Naive thymus-derived CD8-positive, alpha-beta T cell (primary cell): ENCODE data around the gene TAS2R41. TPM values are rescaled to one million over a fixed set of nuclear protein-coding genes. Genes with fewer than 3 reads are reported as not detected.
A peak's percentile ranks its signal among the peaks of the same experiment; 100 is the strongest.
"Not testable (repeated sequence)": the region's sequence is repeated elsewhere in the genome, so short reads cannot be mapped to it uniquely, and the experiment has no call there.

Experiments used
- ATAC-seq, 2 donors: fragments of 150-1000 bp; cut with Tn5 transposase in 1 of 2; sonication (Bioruptor Pico), chemical (Tn5 transposase) in 1 of 2; 1 replicate in 1 of 2; 2 replicates in 1 of 2; pipeline ENCODE4 v1.10.0; 2021; ENCODE audit warnings: mild to moderate bottlenecking in 2 of 2, moderate library complexity in 2 of 2
- POLR2A ChIA-PET: fragments of 350-600 bp; sonication (Branson Sonifier 250); formaldehyde crosslinking; loops from one replicate; lab custom pipeline; 2021; ENCODE audit warnings: antibody characterized with exemption; lab: Charles Lee
- DNase-seq, 10 donors: peaks; one replicate each; pipeline versions ENCODE4 v3.0.0 to v3.0.0-alpha.2; 2020 to 2022
- H3K27ac Mint-ChIP-seq, 10 donors: one replicate each; pipeline ENCODE4 v1.8.0; 2020 to 2022; ENCODE audit warnings: mild to moderate bottlenecking in 10 of 10, mixed read lengths in 10 of 10, moderate library complexity in 4 of 10, inconsistent platforms in 1 of 10
- H3K27me3 Mint-ChIP-seq, 5 donors: one replicate each; pipeline ENCODE4 v1.8.0; 2021 to 2022; ENCODE audit warnings: mixed read lengths in 5 of 5
- H3K36me3 Mint-ChIP-seq, 3 donors: one replicate each; pipeline ENCODE4 v1.8.0; 2020 to 2022; ENCODE audit warnings: mixed read lengths in 3 of 3, mild to moderate bottlenecking in 2 of 3, inconsistent platforms in 1 of 3
- H3K4me1 Mint-ChIP-seq, 4 donors: one replicate each; pipeline ENCODE4 v1.8.0; 2021 to 2022; ENCODE audit warnings: mixed read lengths in 4 of 4
- H3K4me3 Mint-ChIP-seq, 10 donors: one replicate each; pipeline ENCODE4 v1.8.0; 2020 to 2022; ENCODE audit warnings: mild to moderate bottlenecking in 10 of 10, mixed read lengths in 10 of 10, moderate library complexity in 6 of 10, inconsistent platforms in 1 of 10
- H3K9me3 Mint-ChIP-seq, 9 donors: one replicate each; pipeline ENCODE4 v1.8.0; 2020 to 2022; ENCODE audit warnings: mixed read lengths in 9 of 9, mild to moderate bottlenecking in 3 of 9, inconsistent platforms in 1 of 9, moderate library complexity in 1 of 9
- polyA plus RNA-seq, 3 donors: library from polyadenylated mRNA; unstranded; fragments of 300-500 nt; fragmentation: Illumina TruSeq; gene quantifications; one replicate each; pipeline ENCODE4 v1.2.3, GENCODE V29; 2021
- total RNA-seq, 8 experiments: library from RNA in 2 of 8; stranded (reverse) in 2 of 8; gene quantifications; one replicate each; pipeline ENCODE4 v1.2.3 and lab custom pipeline; 2021 to 2026

TAS2R41 gene
- total and polyA plus RNA-seq, 5 experiments from 2014 or later = 0.55 TPM; not detected in 4

- peaks cover 9 to 15% (median 10%) of the 10 kb centered on the region in 4 donors for H3K4me1 Mint-ChIP-seq
- H3K27me3 Mint-ChIP-seq, H3K9me3 Mint-ChIP-seq, H3K4me3 Mint-ChIP-seq, ATAC-seq, DNase-seq, POLR2A ChIA-PET, H3K27ac Mint-ChIP-seq: not testable (repeated sequence)
- peaks cover 4 to 37% (median 12%) of the 10 kb centered on the region in 3 donors for H3K36me3 Mint-ChIP-seq
Measured at GRCh38 chr7:143486266-143486665, 8.6 kb downstream of the TAS2R41 start.

- Mint-ChIP-seq H3K36me3 (peaks cover 4 to 41% (median 15%) of the 10 kb centered on the region in 3 donors), H3K4me3 (no peak overlapping the region), H3K27ac (no peak overlapping the region), H3K27me3 (no peaks in the 10 kb centered on the region), H3K9me3 (no peaks in the 10 kb centered on the region), H3K4me1 (peaks cover 2 to 10% (median 5%) of the 10 kb centered on the region in 4 donors)
- no peak for DNase-seq
- POLR2A ChIA-PET = no interaction called here
- ATAC-seq = no peak
Measured at GRCh38 chr7:143487061-143487460, 9.4 kb downstream of the TAS2R41 start.

GRCh38 chr7:143487566-143487965, 9.9 kb downstream of the TAS2R41 start:
- Mint-ChIP-seq H3K4me1 (peaks cover 0 to 12% (median 7%) of the 10 kb centered on the region in 4 donors), H3K36me3 (peaks cover 4 to 46% (median 18%) of the 10 kb centered on the region in 3 donors), H3K9me3 (peaks cover 0 to 2% (median 0%) of the 10 kb centered on the region in 9 donors), H3K27ac (no peak overlapping the region), H3K4me3 (no peak overlapping the region), H3K27me3 (no peaks in the 10 kb centered on the region)
- DNase-seq (no peak), ATAC-seq (no peak)
- POLR2A ChIA-PET = no interaction called here

GRCh38 chr7:143490717-143491306, 13.1 kb downstream of the TAS2R41 start:
- H3K4me1 Mint-ChIP-seq = peaks cover 4 to 26% (median 19%) of the 10 kb centered on the region in 4 donors
- H3K27me3 Mint-ChIP-seq = no peaks in the 10 kb centered on the region
- POLR2A ChIA-PET = no interaction called here
- H3K27ac Mint-ChIP-seq = no peak overlapping the region
- no peak for ATAC-seq
- H3K36me3 Mint-ChIP-seq = peaks cover 4 to 56% (median 23%) of the 10 kb centered on the region in 3 donors
- no peak for DNase-seq
- H3K4me3 Mint-ChIP-seq = no peak overlapping the region
- H3K9me3 Mint-ChIP-seq = peaks cover 0 to 2% (median 0%) of the 10 kb centered on the region in 9 donors

- no peak for ATAC-seq
Measured at GRCh38 chr7:143492043-143492471, 14.4 kb downstream of the TAS2R41 start.

GRCh38 chr7:143492799-143493739, 15.4 kb downstream of the TAS2R41 start:
- Mint-ChIP-seq H3K36me3 (peaks cover 8 to 65% (median 34%) of the 10 kb centered on the region in 3 donors), H3K27ac (peak overlapping the region in 2 of 10 donors; percentile 1 to 13), H3K4me3 (peak overlapping the region in 1 of 10 donors; percentile 26), H3K4me1 (peaks cover 7 to 31% (median 17%) of the 10 kb centered on the region in 4 donors), H3K9me3 (peaks cover 0 to 2% (median 0%) of the 10 kb centered on the region in 9 donors), H3K27me3 (no peaks in the 10 kb centered on the region)
- ATAC-seq (no peak), DNase-seq (no peak)
- POLR2A ChIA-PET = no interaction called here

More at GRCh38 chr7:143492043-143492471, 14.4 kb downstream of the TAS2R41 start:
- H3K4me1 Mint-ChIP-seq = peaks cover 4 to 31% (median 17%) of the 10 kb centered on the region in 4 donors
- peaks cover 4 to 57% (median 34%) of the 10 kb centered on the region in 3 donors for H3K36me3 Mint-ChIP-seq
- H3K4me3 Mint-ChIP-seq = no peak overlapping the region
- peak overlapping the region in 2 of 10 donors; percentile 1 to 16 for H3K27ac Mint-ChIP-seq
- POLR2A ChIA-PET = no interaction called here
- no peak for DNase-seq
- H3K9me3 Mint-ChIP-seq = peaks cover 0 to 2% (median 0%) of the 10 kb centered on the region in 9 donors
- no peaks in the 10 kb centered on the region for H3K27me3 Mint-ChIP-seq

- Mint-ChIP-seq H3K4me3 (no peak overlapping the region), H3K36me3 (peaks cover 3 to 64% (median 34%) of the 10 kb centered on the region in 3 donors), H3K27ac (peak overlapping the region in 1 of 10 donors; percentile 13), H3K27me3 (no peaks in the 10 kb centered on the region), H3K9me3 (peaks cover 0 to 2% (median 0%) of the 10 kb centered on the region in 9 donors), H3K4me1 (peaks cover 7 to 31% (median 17%) of the 10 kb centered on the region in 4 donors)
- ATAC-seq (no peak), DNase-seq (no peak)
- POLR2A ChIA-PET = no interaction called here
Measured at GRCh38 chr7:143493751-143494150, 16.1 kb downstream of the TAS2R41 start.

- Mint-ChIP-seq H3K9me3 (peaks cover 0 to 2% (median 0%) of the 10 kb centered on the region in 9 donors), H3K27me3 (no peaks in the 10 kb centered on the region), H3K27ac (no peak overlapping the region), H3K4me1 (peaks cover 6 to 31% (median 17%) of the 10 kb centered on the region in 4 donors), H3K4me3 (no peak overlapping the region), H3K36me3 (peaks cover 3 to 60% (median 37%) of the 10 kb centered on the region in 3 donors)
- ATAC-seq (no peak), DNase-seq (no peak)
- POLR2A ChIA-PET = no interaction called here
Measured at GRCh38 chr7:143494622-143495021, 16.9 kb downstream of the TAS2R41 start.

- peaks cover 0 to 2% (median 0%) of the 10 kb centered on the region in 9 donors for H3K9me3 Mint-ChIP-seq
- POLR2A ChIA-PET = no interaction called here
- peaks cover 3 to 70% (median 34%) of the 10 kb centered on the region in 3 donors for H3K36me3 Mint-ChIP-seq
- peak overlapping the region in 3 of 10 donors; percentile 13 to 70 (median 35) for H3K27ac Mint-ChIP-seq
- ATAC-seq (no peak), DNase-seq (no peak)
- H3K27me3 Mint-ChIP-seq = no peaks in the 10 kb centered on the region
- H3K4me3 Mint-ChIP-seq = no peak overlapping the region
- peaks cover 6 to 31% (median 17%) of the 10 kb centered on the region in 4 donors for H3K4me1 Mint-ChIP-seq
Measured at GRCh38 chr7:143495851-143496250, 18.2 kb downstream of the TAS2R41 start.

GRCh38 chr7:143496263-143496662, 18.6 kb downstream of the TAS2R41 start:
- peaks cover 0 to 2% (median 0%) of the 10 kb centered on the region in 9 donors for H3K9me3 Mint-ChIP-seq
- no peak for ATAC-seq
- no peak overlapping the region for H3K4me3 Mint-ChIP-seq
- no peaks in the 10 kb centered on the region for H3K27me3 Mint-ChIP-seq
- H3K4me1 Mint-ChIP-seq = peaks cover 6 to 31% (median 17%) of the 10 kb centered on the region in 4 donors
- DNase-seq = no peak
- peaks cover 3 to 69% (median 35%) of the 10 kb centered on the region in 3 donors for H3K36me3 Mint-ChIP-seq
- POLR2A ChIA-PET = no interaction called here
- H3K27ac Mint-ChIP-seq = peak overlapping the region in 2 of 10 donors; percentile 13 to 35

- POLR2A ChIA-PET = no interaction called here
- Mint-ChIP-seq H3K4me1 (peaks cover 6 to 27% (median 16%) of the 10 kb centered on the region in 4 donors), H3K9me3 (peaks cover 0 to 2% (median 0%) of the 10 kb centered on the region in 9 donors), H3K27me3 (no peaks in the 10 kb centered on the region), H3K36me3 (peaks cover 3 to 67% (median 35%) of the 10 kb centered on the region in 3 donors), H3K4me3 (no peak overlapping the region), H3K27ac (no peak overlapping the region)
- no peak for ATAC-seq
- no peak for DNase-seq
Measured at GRCh38 chr7:143497008-143497795, 19.5 kb downstream of the TAS2R41 start.

GRCh38 chr7:143499246-143499645, 21.6 kb downstream of the TAS2R41 start:
- Mint-ChIP-seq H3K4me1 (peaks cover 2 to 10% (median 3%) of the 10 kb centered on the region in 4 donors), H3K27me3 (no peaks in the 10 kb centered on the region), H3K36me3 (peaks cover 3 to 55% (median 26%) of the 10 kb centered on the region in 3 donors), H3K9me3 (no peaks in the 10 kb centered on the region), H3K4me3 (no peak overlapping the region), H3K27ac (no peak overlapping the region)
- DNase-seq (no peak), ATAC-seq (no peak)
- POLR2A ChIA-PET = interaction anchor here (0.5 kb wide), 1 partner anchor 34 kb away, joined by 3 read pairs; no protein-coding TSS in a partner anchor
